GM12878 (cell line): ENCODE measurements around the gene DIP2A. TPM values are rescaled to one million over a fixed set of nuclear protein-coding genes. Genes with fewer than 3 reads are reported as not detected.
A peak's percentile ranks its signal among the peaks of the same experiment; 100 is the strongest.

Experiments
- ATAC-seq: fragments of 200-7000 bp; cut with Tn5 transposase; 3 replicates; pipeline ENCODE4 v1.9.1; 2020; ENCODE audit warnings: mild to moderate bottlenecking, moderate library complexity
- BruUV-seq: library from RNA; stranded (reverse); fragments of 400-500 nt; replicated peaks from 2 replicates; lab custom pipeline; 2021; lab: Mats Ljungman, UMichigan
- CTCF ChIA-PET: fragments of 300-600 bp; sonication (Branson Sonifier 250); formaldehyde crosslinking; extraction: SDS; loops from one replicate; lab custom pipeline; 2021; ENCODE audit warnings: inconsistent platforms; lab: Yijun Ruan, JAX
- POLR2A ChIA-PET: fragments of 350-600 bp; formaldehyde crosslinking; extraction: SDS; loops from one replicate; lab custom pipeline; 2021; ENCODE audit warnings: inconsistent platforms; lab: Charles Lee
- RAD21 ChIA-PET: fragments of 300-600 bp; sonication (Branson Sonifier 250); formaldehyde crosslinking; loops from one replicate; lab custom pipeline; 2023; ENCODE audit warnings: antibody characterized with exemption; ENCODE audit not compliant: unreplicated experiment; lab: Charles Lee
- SMC1A ChIA-PET: fragments of 300-600 bp; sonication (Branson Sonifier 250); formaldehyde crosslinking; loops from one replicate; lab custom pipeline; 2023; ENCODE audit not compliant: unreplicated experiment, uncharacterized antibody; lab: Charles Lee
- DNase-seq: peaks from one replicate; pipeline ENCODE4 v3.0.0-alpha.2; 2011; ENCODE audit warnings: low read depth, low spot score
- FAIRE-seq: peaks from 3 replicates; lab custom pipeline; 2011; peaks lifted over from hg19 to GRCh38; lab: Jason Lieb, UNC
- H2AFZ ChIP-seq: 2 replicates; pipeline ENCODE4 v1.6.0; 2011; ENCODE audit warnings: low read depth, low read length, control low read depth; ENCODE audit not compliant: control insufficient read depth
- H3K27ac ChIP-seq: 2 replicates; pipeline ENCODE4 v1.5.1; 2011; ENCODE audit warnings: control low read depth; ENCODE audit not compliant: control insufficient read depth, insufficient read depth
- H3K27me3 ChIP-seq, 2 experiments: replicated peaks in 1 of 2; 2 replicates each; pipeline versions ENCODE4 v1.6.0 to v1.6.1; 2011; ENCODE audit warnings: low read length in 1 of 2; ENCODE audit not compliant: control insufficient read depth in 2 of 2, insufficient read depth in 2 of 2
- H3K36me3 ChIP-seq, 2 experiments: 2 replicates each; pipeline ENCODE4 v1.5.1; 2011; ENCODE audit warnings: low read length in 1 of 2; ENCODE audit not compliant: control insufficient read depth in 2 of 2, insufficient read depth in 2 of 2
- H3K4me1 ChIP-seq: 2 replicates; pipeline ENCODE4 v1.6.1; 2011; ENCODE audit warnings: mild to moderate bottlenecking, low read length, moderate library complexity, mixed read lengths; ENCODE audit not compliant: control insufficient read depth, insufficient read depth
- H3K4me2 ChIP-seq: 2 replicates; pipeline ENCODE4 v1.6.0; 2011; ENCODE audit warnings: control low read depth; ENCODE audit not compliant: control insufficient read depth, insufficient read depth
- H3K4me3 ChIP-seq: fragments of 200-600 bp; sonication (generic); 2 replicates; pipeline ENCODE4 v1.5.1; 2016
- H3K79me2 ChIP-seq: 2 replicates; pipeline ENCODE4 v1.6.0; 2011; ENCODE audit warnings: low read length; ENCODE audit not compliant: control insufficient read depth, insufficient read depth
- H3K9ac ChIP-seq: 2 replicates; pipeline ENCODE4 v1.8.0; 2011; ENCODE audit warnings: low read length, control low read depth, mixed read lengths; ENCODE audit not compliant: control insufficient read depth, insufficient read depth
- H3K9me3 ChIP-seq: replicated peaks from 3 replicates; pipeline ENCODE4 v1.5.1; 2011; ENCODE audit warnings: mild to moderate bottlenecking, low read length; ENCODE audit not compliant: control insufficient read depth, insufficient read depth
- H4K20me1 ChIP-seq: 2 replicates; pipeline ENCODE4 v1.6.0; 2011; ENCODE audit not compliant: control insufficient read depth, insufficient read depth
- RELB ChIP-seq: fragments of 450-650 bp; IDR thresholded peaks from 2 replicates; pipeline ENCODE4 v1.6.1; 2017; ENCODE audit warnings: low read depth, mild to moderate bottlenecking, moderate library complexity
- TBL1XR1 ChIP-seq: IDR thresholded peaks from 2 replicates; pipeline ENCODE4 v1.6.1; 2012; ENCODE audit warnings: low read depth, low read length, improper control_type of control experiment
- WGBS: methylation state at CpG from one replicate; pipeline ENCODE4 v1.1.6; 2016; ENCODE audit warnings: low lambda C conversion rate; ENCODE audit not compliant: insufficient replicate concordance, insufficient coverage; ENCODE audit errors: missing lambda C conversion rate; 5-methylcytosine and 5-hydroxymethylcytosine counted together
- in situ Hi-C: fragments of 300-500 bp; cut with MboI; formaldehyde crosslinking; loops from 9 replicates; pipeline ENCODE4 v1.14.3; 2018; ENCODE audit warnings: mixed read lengths
- intact Hi-C: fragments of 100-400 bp; cut with micrococcal nuclease; formaldehyde crosslinking; loops from one replicate; pipeline ENCODE4 v1.14.2; 2022; ENCODE audit not compliant: unreplicated experiment
- polyA plus RNA-seq, 11 experiments: library from polyadenylated mRNA; depleted of rRNA in 4 of 11; unstranded in 6 of 11; stranded (reverse) in 5 of 11; fragments of >200 nt; fragmentation: Nextera tagmentation in 4 of 11; fragmentation: Illumina TruSeq in 1 of 11; extraction: Ambion mirVana in 4 of 11; extraction: Trizol in 1 of 11; gene quantifications; 1 replicate in 1 of 11; 2 replicates in 10 of 11; pipeline versions ENCODE4 v1.2.1 to v1.2.3, GENCODE V29; 2011 to 2016; ENCODE audit warnings: inconsistent platforms in 2 of 11, missing spikeins in 2 of 11, low read depth in 1 of 11
- total RNA-seq, 4 experiments: library from RNA; depleted of rRNA in 3 of 4; stranded (reverse); fragments of >200 nt in 3 of 4; fragmentation: Illumina TruSeq in 1 of 4; extraction: Trizol in 1 of 4; gene quantifications; 2 replicates each; pipeline versions ENCODE4 v1.2.1 to v1.2.3, GENCODE V29; 2013 to 2021

Gene DIP2A
- total and polyA plus RNA-seq, 10 of the 15 experiments (the other 5 are each of a cell fraction or from before 2014, with no cell fraction given) = 1.7 to 25.5 (median 12.2) TPM

- intact Hi-C loops = loop anchor here (2.0 to 5.0 kb wide), 2 partner anchors 45 to 137 kb away; partner anchors contain the start of genes C21orf58 and PCNT
- TF ChIP-seq RELB (0 out of 2 replicates have a peak, but pooled peaks have one; percentile 18), TBL1XR1 (no peak)
- TF ChIP-seq, all 136 proteins: peak for 1
- peak overlapping the region; percentile 63 for H2AFZ ChIP-seq
- in situ Hi-C loops = loop anchor here (5.0 kb wide), 1 partner anchor 53 kb away; no protein-coding TSS in a partner anchor
- no TSS peak for BruUV-seq
- FAIRE-seq = no peak
- peak overlapping the region; percentile 44; the same call in 1 of the 2 replicates for H3K27ac ChIP-seq
- H3K9me3 ChIP-seq = no peaks in the 10 kb centered on the region
- RAD21 ChIA-PET = interaction anchor here (0.8 to 1.5 kb wide), 4 partner anchors 45 to 180 kb away, joined by 3 to 5 read pairs (median 3); partner anchors contain the start of gene YBEY
- peak overlapping the region; percentile 87 for H3K4me3 ChIP-seq
- POLR2A ChIA-PET = interaction anchor here (0.6 to 2.0 kb wide), 3 partner anchors 45 to 175 kb away, joined by 3 to 6 read pairs (median 3); no protein-coding TSS in a partner anchor
- ATAC-seq = no peak
- no peaks in the 10 kb centered on the region for H4K20me1 ChIP-seq
- peak overlapping the region; percentile 93 for H3K4me2 ChIP-seq
- SMC1A ChIA-PET = interaction anchor here (1.4 to 4.4 kb wide), 3 partner anchors 12 to 148 kb away, joined by 4 to 16 read pairs (median 7); no protein-coding TSS in a partner anchor
- no peak for DNase-seq
- H3K27me3 ChIP-seq = no peaks in the 10 kb centered on the region
- H3K36me3 ChIP-seq = peaks cover 0 to 6% of the 10 kb centered on the region in 2 experiments; a peak in 1 of 4 replicates
- peaks cover 49% of the 10 kb centered on the region for H3K79me2 ChIP-seq
- WGBS = 1% methylated on average over 14 of the region's 41 CpGs
- peak overlapping the region; percentile 79 for H3K9ac ChIP-seq
- CTCF ChIA-PET = interaction anchor here (1.0 kb wide), 1 partner anchor 202 kb away, joined by 3 read pairs; no protein-coding TSS in a partner anchor
- no peaks in the 10 kb centered on the region for H3K4me1 ChIP-seq
Observed at GRCh38 chr21:46459356-46460112, 843 bp downstream of the DIP2A start.
